K562 (cell line): ENCODE data around the gene TDRD12. TPM values are rescaled to one million over a fixed set of nuclear protein-coding genes. Genes with fewer than 3 reads are reported as not detected.

Experiments used
- LCOR ChIP-seq: sonication (generic); formaldehyde crosslinking; IDR thresholded peaks from 2 replicates; pipeline ENCODE4 v1.8.0; 2022; ENCODE audit warnings: mild to moderate bottlenecking, missing genetic modification reagents
- LEF1 ChIP-seq: fragments of 450-650 bp; IDR thresholded peaks from 2 replicates; pipeline ENCODE4 v1.6.1; 2016; ENCODE audit warnings: mild to moderate bottlenecking
- MYBL2 ChIP-seq, 2 experiments: fragments of 450-650 bp in 1 of 2; sonication (generic) in 1 of 2; formaldehyde crosslinking in 1 of 2; IDR thresholded peaks; 2 replicates each; pipeline versions ENCODE4 v1.6.1 to v1.8.1; 2017 to 2022; ENCODE audit warnings: borderline replicate concordance in 1 of 2, inconsistent platforms in 1 of 2, low read depth in 1 of 2, mild to moderate bottlenecking in 1 of 2, missing genetic modification reagents in 1 of 2, moderate library complexity in 1 of 2
- NFATC3 ChIP-seq: fragments of 450-650 bp; IDR thresholded peaks from 2 replicates; pipeline ENCODE4 v1.6.1; 2017; ENCODE audit warnings: mild to moderate bottlenecking
- POLR2A ChIP-seq: fragments of 450-650 bp; conservative IDR thresholded peaks from 2 replicates; pipeline ENCODE4 v1.6.1; 2016
- PPARD ChIP-seq: fragments of 250-450 bp; sonication (Bioruptor Pico); IDR thresholded peaks from 2 replicates; pipeline ENCODE4 v1.8.0; 2022; ENCODE audit warnings: inconsistent platforms, mild to moderate bottlenecking, moderate library complexity
- PURB ChIP-seq: sonication (generic); formaldehyde crosslinking; IDR thresholded peaks from 2 replicates; pipeline ENCODE4 v1.9.0; 2021; ENCODE audit warnings: low read depth, mild to moderate bottlenecking, missing genetic modification reagents
- RCOR1 ChIP-seq, 2 experiments: IDR thresholded peaks; 2 replicates each; pipeline ENCODE4 v1.6.1; 2012; ENCODE audit warnings: low read depth in 2 of 2, low read length in 2 of 2, borderline replicate concordance in 1 of 2, improper control_type of control experiment in 1 of 2
- SMARCA4 ChIP-seq: fragments of 450-650 bp; IDR thresholded peaks from 2 replicates; pipeline ENCODE4 v1.6.1; 2016
- SMC3 ChIP-seq: conservative IDR thresholded peaks from 2 replicates; pipeline ENCODE4 v1.6.1; 2011; ENCODE audit warnings: low read depth, low read length, improper control_type of control experiment; ENCODE audit not compliant: insufficient read depth
- THRAP3 ChIP-seq: fragments of 450-650 bp; IDR thresholded peaks from 2 replicates; pipeline ENCODE4 v1.6.1; 2016; ENCODE audit warnings: mild to moderate bottlenecking, inconsistent platforms, borderline replicate concordance
- ZFP36 ChIP-seq: fragments of 150-350 bp; IDR thresholded peaks from 2 replicates; pipeline ENCODE4 v1.6.1; 2018; ENCODE audit warnings: low read length, low read depth; ENCODE audit not compliant: partially characterized antibody
- ZKSCAN8 ChIP-seq: fragments of 200-800 bp; sonication (Bioruptor generic); IDR thresholded peaks from 2 replicates; pipeline ENCODE4 v1.6.1; 2016; ENCODE audit warnings: missing genetic modification characterization, missing compliant biosample characterization
- ZNF165 ChIP-seq: fragments of 250-450 bp; sonication (Bioruptor Pico); IDR thresholded peaks from 2 replicates; pipeline ENCODE4 v1.4.0; 2020; ENCODE audit warnings: borderline replicate concordance
- ZNF197 ChIP-seq: fragments of 200-800 bp; sonication (Bioruptor generic); IDR thresholded peaks from 2 replicates; pipeline ENCODE4 v1.6.1; 2016; ENCODE audit warnings: low read depth, missing genetic modification characterization, missing compliant biosample characterization
- ZNF212 ChIP-seq: fragments of 450-650 bp; formaldehyde crosslinking; IDR thresholded peaks from 2 replicates; pipeline ENCODE4 v1.4.0; 2020; ENCODE audit warnings: mild to moderate bottlenecking
- ZNF274 ChIP-seq: IDR thresholded peaks from 2 replicates; pipeline ENCODE4 v1.6.1; 2011; ENCODE audit warnings: low read depth, mild to moderate bottlenecking, low read length, moderate library complexity, borderline replicate concordance
- ZNF79 ChIP-seq: fragments of 250-450 bp; sonication (Bioruptor Pico); IDR thresholded peaks from 2 replicates; pipeline ENCODE4 v1.4.0; 2020; ENCODE audit warnings: low read depth, mild to moderate bottlenecking, moderate library complexity
- polyA plus RNA-seq, 8 experiments: library from polyadenylated mRNA; depleted of rRNA in 4 of 8; stranded (reverse) in 5 of 8; unstranded in 3 of 8; fragments of >200 nt; fragmentation: Nextera tagmentation in 2 of 8; fragmentation: Illumina TruSeq in 1 of 8; extraction: Ambion mirVana in 2 of 8; extraction: Trizol in 1 of 8; gene quantifications; 2 replicates each; pipeline versions ENCODE4 v1.2.1 to v1.2.3, GENCODE V29; 2011 to 2014; ENCODE audit warnings: inconsistent platforms in 1 of 8, missing spikeins in 1 of 8
- total RNA-seq, 7 experiments: library from RNA; depleted of rRNA in 6 of 7; stranded (reverse); fragments of >200 nt in 6 of 7; fragmentation: Illumina TruSeq in 2 of 7; extraction: Trizol in 2 of 7; gene quantifications; 2 replicates each; pipeline versions ENCODE4 v1.2.1 to v1.2.3, GENCODE V29; 2011 to 2021; ENCODE audit warnings: low replicate concordance in 1 of 7
- TF ChIP-seq, protein P1 (sequence below), 2 experiments: fragments of 450-650 bp; conservative IDR thresholded peaks; 2 replicates each; pipeline ENCODE4 v1.6.1; 2017; ENCODE audit warnings: mild to moderate bottlenecking in 2 of 2, moderate library complexity in 2 of 2
- TF ChIP-seq, protein P2 (sequence below): fragments of 200-800 bp; sonication (Bioruptor generic); IDR thresholded peaks from 2 replicates; pipeline ENCODE4 v1.6.1; 2017; ENCODE audit warnings: missing genetic modification characterization, missing compliant biosample characterization
- TF ChIP-seq, protein P3 (sequence below): sonication (generic); formaldehyde crosslinking; IDR thresholded peaks from 2 replicates; pipeline ENCODE4 v1.8.0; 2022; ENCODE audit warnings: missing genetic modification reagents, mild to moderate bottlenecking, moderate library complexity, borderline replicate concordance
- TF ChIP-seq, protein P4 (sequence below): sonication (generic); formaldehyde crosslinking; IDR thresholded peaks from 2 replicates; pipeline ENCODE4 v1.8.1; 2023; ENCODE audit warnings: mild to moderate bottlenecking, missing genetic modification reagents

Gene TDRD12
- total and polyA plus RNA-seq, 9 of the 15 experiments (the other 6 are each of a cell fraction or from before 2014, with no cell fraction given) = 0.03 TPM; not detected in 8

DNA sequence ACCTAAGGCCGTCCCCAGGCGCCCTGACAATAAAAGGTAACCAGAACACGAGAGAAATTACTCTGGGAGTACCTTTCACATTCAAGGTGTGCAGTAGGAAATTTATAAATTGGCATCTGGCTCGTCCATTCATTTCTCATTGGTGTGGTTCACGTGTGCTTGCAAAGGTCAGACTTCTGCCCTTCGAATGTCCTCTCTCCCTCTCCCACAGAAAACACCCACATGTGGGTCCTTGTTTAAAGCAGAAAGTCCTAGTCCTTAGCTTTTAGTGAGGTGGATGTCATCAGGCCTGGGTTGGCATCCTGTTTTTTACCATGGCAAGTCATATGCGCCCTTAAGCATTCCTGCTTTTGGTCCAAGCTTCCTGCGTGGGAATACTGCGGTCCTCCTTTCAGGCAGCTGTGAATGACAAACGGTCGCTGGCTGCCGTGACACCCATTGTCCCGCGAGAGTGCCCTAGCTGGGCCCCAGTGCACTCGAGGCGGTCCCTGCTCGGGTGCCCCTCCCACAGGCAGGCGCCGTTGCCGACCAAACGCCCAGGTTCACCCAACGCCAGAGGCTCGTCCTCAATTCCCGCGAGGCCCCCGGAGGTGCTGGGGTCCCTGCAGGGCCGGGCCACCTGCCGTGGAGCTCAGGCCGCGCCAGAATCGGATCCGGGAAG is 28.1 kb upstream of the TDRD12 start, which contains the start of gene NUDT19 (continued):
- TF ChIP-seq PPARD (CRISPR knock-in tag) = no peak
- TF ChIP-seq ZNF197 (CRISPR knock-in tag) = no peak
- TF ChIP-seq SMC3 = no peak
- no peak for TF ChIP-seq THRAP3
- TF ChIP-seq SMARCA4 = 0 out of 2 replicates have a peak, but pooled peaks have one; percentile 14
- TF ChIP-seq ZNF165 (CRISPR knock-in tag) = no peak
- TF ChIP-seq, protein P1, sequence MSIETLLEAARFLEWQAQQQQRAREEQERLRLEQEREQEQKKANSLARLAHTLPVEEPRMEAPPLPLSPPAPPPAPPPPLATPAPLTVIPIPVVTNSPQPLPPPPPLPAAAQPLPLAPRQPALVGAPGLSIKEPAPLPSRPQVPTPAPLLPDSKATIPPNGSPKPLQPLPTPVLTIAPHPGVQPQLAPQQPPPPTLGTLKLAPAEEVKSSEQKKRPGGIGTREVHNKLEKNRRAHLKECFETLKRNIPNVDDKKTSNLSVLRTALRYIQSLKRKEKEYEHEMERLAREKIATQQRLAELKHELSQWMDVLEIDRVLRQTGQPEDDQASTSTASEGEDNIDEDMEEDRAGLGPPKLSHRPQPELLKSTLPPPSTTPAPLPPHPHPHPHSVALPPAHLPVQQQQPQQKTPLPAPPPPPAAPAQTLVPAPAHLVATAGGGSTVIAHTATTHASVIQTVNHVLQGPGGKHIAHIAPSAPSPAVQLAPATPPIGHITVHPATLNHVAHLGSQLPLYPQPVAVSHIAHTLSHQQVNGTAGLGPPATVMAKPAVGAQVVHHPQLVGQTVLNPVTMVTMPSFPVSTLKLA (conservative IDR thresholded peaks at IDR 0.05) = peak; percentile 45 to 60; a peak in 3 of 4 replicates
- TF ChIP-seq, protein P2, sequence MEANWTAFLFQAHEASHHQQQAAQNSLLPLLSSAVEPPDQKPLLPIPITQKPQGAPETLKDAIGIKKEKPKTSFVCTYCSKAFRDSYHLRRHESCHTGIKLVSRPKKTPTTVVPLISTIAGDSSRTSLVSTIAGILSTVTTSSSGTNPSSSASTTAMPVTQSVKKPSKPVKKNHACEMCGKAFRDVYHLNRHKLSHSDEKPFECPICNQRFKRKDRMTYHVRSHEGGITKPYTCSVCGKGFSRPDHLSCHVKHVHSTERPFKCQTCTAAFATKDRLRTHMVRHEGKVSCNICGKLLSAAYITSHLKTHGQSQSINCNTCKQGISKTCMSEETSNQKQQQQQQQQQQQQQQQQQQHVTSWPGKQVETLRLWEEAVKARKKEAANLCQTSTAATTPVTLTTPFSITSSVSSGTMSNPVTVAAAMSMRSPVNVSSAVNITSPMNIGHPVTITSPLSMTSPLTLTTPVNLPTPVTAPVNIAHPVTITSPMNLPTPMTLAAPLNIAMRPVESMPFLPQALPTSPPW (CRISPR knock-in tag) = peak; percentile 53
- TF ChIP-seq ZNF79 (CRISPR knock-in tag) = no peak
- 0 out of 4 replicates have a peak, but pooled peaks of 1 of the 2 experiments have one; percentile 34 for TF ChIP-seq RCOR1 (IDR thresholded peaks at IDR 0.05; ENCODE audit: borderline replicate concordance in 1 of 2, low read depth in 2 of 2, low read length in 2 of 2)
- TF ChIP-seq LCOR (CRISPR knock-in tag) = 0 out of 2 replicates have a peak, but pooled peaks have one; percentile 44
- TF ChIP-seq, protein P3, sequence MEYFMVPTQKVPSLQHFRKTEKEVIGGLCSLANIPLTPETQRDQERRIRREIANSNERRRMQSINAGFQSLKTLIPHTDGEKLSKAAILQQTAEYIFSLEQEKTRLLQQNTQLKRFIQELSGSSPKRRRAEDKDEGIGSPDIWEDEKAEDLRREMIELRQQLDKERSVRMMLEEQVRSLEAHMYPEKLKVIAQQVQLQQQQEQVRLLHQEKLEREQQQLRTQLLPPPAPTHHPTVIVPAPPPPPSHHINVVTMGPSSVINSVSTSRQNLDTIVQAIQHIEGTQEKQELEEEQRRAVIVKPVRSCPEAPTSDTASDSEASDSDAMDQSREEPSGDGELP (CRISPR knock-in tag) = peak; percentile 89
- TF ChIP-seq PURB (CRISPR knock-in tag) = no peak
- TF ChIP-seq, protein P4, sequence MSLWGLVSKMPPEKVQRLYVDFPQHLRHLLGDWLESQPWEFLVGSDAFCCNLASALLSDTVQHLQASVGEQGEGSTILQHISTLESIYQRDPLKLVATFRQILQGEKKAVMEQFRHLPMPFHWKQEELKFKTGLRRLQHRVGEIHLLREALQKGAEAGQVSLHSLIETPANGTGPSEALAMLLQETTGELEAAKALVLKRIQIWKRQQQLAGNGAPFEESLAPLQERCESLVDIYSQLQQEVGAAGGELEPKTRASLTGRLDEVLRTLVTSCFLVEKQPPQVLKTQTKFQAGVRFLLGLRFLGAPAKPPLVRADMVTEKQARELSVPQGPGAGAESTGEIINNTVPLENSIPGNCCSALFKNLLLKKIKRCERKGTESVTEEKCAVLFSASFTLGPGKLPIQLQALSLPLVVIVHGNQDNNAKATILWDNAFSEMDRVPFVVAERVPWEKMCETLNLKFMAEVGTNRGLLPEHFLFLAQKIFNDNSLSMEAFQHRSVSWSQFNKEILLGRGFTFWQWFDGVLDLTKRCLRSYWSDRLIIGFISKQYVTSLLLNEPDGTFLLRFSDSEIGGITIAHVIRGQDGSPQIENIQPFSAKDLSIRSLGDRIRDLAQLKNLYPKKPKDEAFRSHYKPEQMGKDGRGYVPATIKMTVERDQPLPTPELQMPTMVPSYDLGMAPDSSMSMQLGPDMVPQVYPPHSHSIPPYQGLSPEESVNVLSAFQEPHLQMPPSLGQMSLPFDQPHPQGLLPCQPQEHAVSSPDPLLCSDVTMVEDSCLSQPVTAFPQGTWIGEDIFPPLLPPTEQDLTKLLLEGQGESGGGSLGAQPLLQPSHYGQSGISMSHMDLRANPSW = 0 out of 2 replicates have a peak, but pooled peaks have one; percentile 75
- peak; percentile 1 for TF ChIP-seq ZFP36
- TF ChIP-seq LEF1 = 0 out of 2 replicates have a peak, but pooled peaks have one; percentile 31
- 0 out of 2 replicates have a peak, but pooled peaks have one; percentile 52 for TF ChIP-seq NFATC3
- TF ChIP-seq POLR2A = peak; percentile 84
- TF ChIP-seq ZNF212 (CRISPR knock-in tag) = no peak
- TF ChIP-seq ZNF274 = no peak
- peak; percentile 49; the same call in 1 of the 2 replicates for TF ChIP-seq MYBL2 (IDR thresholded peaks at IDR 0.05; ENCODE audit: low read depth)
- no peak for TF ChIP-seq MYBL2 (CRISPR knock-in tag; IDR thresholded peaks at IDR 0.05; ENCODE audit: borderline replicate concordance)
- no peak for TF ChIP-seq ZKSCAN8
